UCSD-AML1 (cell line): ENCODE data around the gene FANCC.

Source experiments
- DNase-seq: peaks from one replicate; lab custom pipeline; 2025; ENCODE audit not compliant: unreplicated experiment; lab: John Stamatoyannopoulos, UW

Gene FANCC

GRCh38 chr9:95053611-95054570, 263.6 kb downstream of the FANCC start:
- no peak for DNase-seq

- DNase-seq, result no peak
These were observed 267.7 kb downstream of the FANCC start for GRCh38 chr9:95049761-95050160.
